ENCODE results near the gene CACNA2D2. TPM values are rescaled to one million over a fixed set of nuclear protein-coding genes. Genes with fewer than 3 reads are reported as not detected.

Gene CACNA2D2
- total RNA-seq, 1 donor from 2014 or later, result 0.53 TPM

- intact Hi-C loops (cut with micrococcal nuclease), result no loop called here
- Mint-ChIP-seq H3K27me3 (peaks cover 2% of the 10 kb centered on the region), H3K9me3 (no peaks in the 10 kb centered on the region), H3K27ac (no peak overlapping the region), H3K4me3 (no peak overlapping the region), H3K4me1 (no peaks in the 10 kb centered on the region), H3K36me3 (ENCODE audit: low read depth) (no peaks in the 10 kb centered on the region)
- DNase-seq (no peak), ATAC-seq (ENCODE audit: low read depth) (no peak)
- ChIA-PET CTCF (no interaction called here), POLR2A (interaction anchor here (0.6 kb wide), 1 partner anchor 23 kb away, joined by 8 read pairs; no protein-coding TSS in a partner anchor)
- TF ChIP-seq CTCF (IDR thresholded peaks at IDR 0.05), result no peak
Observed at GRCh38 chr3:50393061-50393460, 110.4 kb downstream of the CACNA2D2 start.

DNA sequence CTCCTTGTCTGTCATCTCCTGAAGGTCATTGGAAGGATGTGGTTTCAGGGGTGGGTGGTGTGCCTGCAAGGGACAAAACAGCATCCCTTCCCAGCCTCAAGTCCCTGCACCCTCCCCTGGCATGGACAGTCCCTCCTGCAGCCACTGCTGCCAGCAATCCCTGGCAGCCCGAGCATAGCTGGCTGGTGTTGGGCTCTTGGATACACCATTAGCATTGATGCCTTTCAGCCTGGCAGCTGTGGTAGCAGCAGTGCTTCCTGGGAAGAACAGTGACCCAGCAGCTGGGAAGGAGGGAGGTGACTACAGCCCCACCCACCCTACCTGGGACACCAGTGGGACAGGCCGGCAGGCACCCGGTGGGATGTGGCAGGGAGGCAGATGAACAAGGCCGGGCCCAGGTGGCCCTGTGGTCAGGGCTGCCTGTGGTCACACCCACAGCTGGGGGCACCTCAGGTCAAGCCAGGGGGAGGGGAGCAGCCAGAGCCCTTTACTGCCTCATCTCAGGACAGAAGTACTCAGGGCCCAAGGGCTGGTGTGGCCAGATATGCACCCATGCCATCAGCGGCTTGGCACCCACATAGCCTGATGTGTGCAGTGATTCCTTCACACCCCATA lies 111.2 kb downstream of the CACNA2D2 start:
- ChIA-PET POLR2A (no interaction called here), CTCF (no interaction called here)
- H3K27ac Mint-ChIP-seq, result no peak overlapping the region
- no peak for TF ChIP-seq CTCF (IDR thresholded peaks at IDR 0.05)
- ATAC-seq (ENCODE audit: low read depth) (no peak), DNase-seq (no peak)
- H3K27me3 Mint-ChIP-seq, result peaks cover 2% of the 10 kb centered on the region
- H3K4me1 Mint-ChIP-seq, result no peaks in the 10 kb centered on the region
- intact Hi-C loops (cut with micrococcal nuclease), result no loop called here
- H3K36me3 Mint-ChIP-seq (ENCODE audit: low read depth), result no peaks in the 10 kb centered on the region
- no peaks in the 10 kb centered on the region for H3K9me3 Mint-ChIP-seq
- no peak overlapping the region for H3K4me3 Mint-ChIP-seq

- ChIA-PET POLR2A (no interaction called here), CTCF (no interaction called here)
Observed at GRCh38 chr3:50390508-50391224, 112.8 kb downstream of the CACNA2D2 start.

GRCh38 chr3:50389414-50389767 lies 114.0 kb downstream of the CACNA2D2 start:
- ChIA-PET POLR2A (interaction anchor here (0.7 kb wide), 1 partner anchor 150 kb away, joined by 7 read pairs; no protein-coding TSS in a partner anchor), CTCF (no interaction called here)
- DNase-seq, result no peak
- intact Hi-C loops (cut with micrococcal nuclease), result no loop called here
- ATAC-seq (ENCODE audit: low read depth), result no peak
- Mint-ChIP-seq H3K27me3 (no peaks in the 10 kb centered on the region), H3K4me3 (no peak overlapping the region), H3K9me3 (no peaks in the 10 kb centered on the region), H3K4me1 (no peaks in the 10 kb centered on the region), H3K36me3 (ENCODE audit: low read depth) (no peaks in the 10 kb centered on the region), H3K27ac (no peak overlapping the region)
- TF ChIP-seq CTCF (IDR thresholded peaks at IDR 0.05), result no peak

More at GRCh38 chr3:50390508-50391224, 112.8 kb downstream of the CACNA2D2 start:
- no peak for TF ChIP-seq CTCF (IDR thresholded peaks at IDR 0.05)
- H3K4me3 Mint-ChIP-seq, result no peak overlapping the region
- no peaks in the 10 kb centered on the region for H3K36me3 Mint-ChIP-seq (ENCODE audit: low read depth)
- intact Hi-C loops (cut with micrococcal nuclease), result no loop called here
- H3K9me3 Mint-ChIP-seq, result no peaks in the 10 kb centered on the region
- ATAC-seq (ENCODE audit: low read depth) (no peak), DNase-seq (no peak)
- no peaks in the 10 kb centered on the region for H3K27me3 Mint-ChIP-seq
- no peaks in the 10 kb centered on the region for H3K4me1 Mint-ChIP-seq
- H3K27ac Mint-ChIP-seq, result no peak overlapping the region

DNA sequence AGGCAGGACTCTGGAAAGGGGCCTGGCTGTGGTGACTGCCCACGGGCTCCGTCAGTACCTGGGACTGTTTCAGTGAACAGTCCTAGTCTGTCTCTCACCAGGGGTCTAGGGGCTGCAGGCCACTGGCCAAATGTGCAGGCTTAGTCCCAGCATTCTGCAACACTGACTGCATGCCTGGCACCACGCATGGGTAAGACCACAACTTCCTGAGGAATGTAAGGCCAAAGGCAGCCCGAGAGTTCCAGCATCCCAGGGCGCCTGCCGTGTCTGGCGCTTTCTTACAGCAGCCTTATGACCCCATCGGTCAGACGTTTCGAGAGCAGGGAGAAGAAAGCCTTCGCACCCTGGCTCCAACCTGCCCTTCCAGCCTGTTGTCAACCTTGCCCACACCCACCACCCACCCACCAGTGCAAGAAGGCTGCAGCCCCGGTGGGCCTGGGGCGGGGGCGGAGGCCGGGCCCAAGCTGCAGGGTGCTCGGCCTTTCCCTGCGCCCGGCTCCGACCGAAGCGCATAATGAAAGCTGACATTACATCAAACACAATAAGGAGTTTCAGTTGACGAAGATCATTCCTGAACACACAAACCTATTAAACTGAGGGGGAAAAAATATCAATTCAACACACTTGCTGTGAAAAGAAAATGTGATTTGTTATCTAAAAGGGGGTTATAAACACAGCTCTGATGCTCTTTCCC lies 114.6 kb downstream of the CACNA2D2 start:
- Mint-ChIP-seq H3K9me3 (no peaks in the 10 kb centered on the region), H3K27me3 (no peaks in the 10 kb centered on the region), H3K4me3 (no peak overlapping the region), H3K4me1 (no peaks in the 10 kb centered on the region), H3K27ac (no peak overlapping the region), H3K36me3 (ENCODE audit: low read depth) (no peaks in the 10 kb centered on the region)
- DNase-seq, result no peak
- no peak for TF ChIP-seq CTCF (IDR thresholded peaks at IDR 0.05)
- no peak for ATAC-seq (ENCODE audit: low read depth)
- intact Hi-C loops (cut with micrococcal nuclease), result no loop called here
- ChIA-PET CTCF (no interaction called here), POLR2A (interaction anchor here (0.7 kb wide), 1 partner anchor 151 kb away, joined by 7 read pairs; no protein-coding TSS in a partner anchor)

Data from activated B cell treated with CpG ODN at 0.5 μM for 24 hours (primary cell).